PC-3 (cell line): ENCODE measurements around the gene FGF4. TPM values are rescaled to one million over a fixed set of nuclear protein-coding genes. Genes with fewer than 3 reads are reported as not detected.

Experiments used
- ATAC-seq: fragments of 200-7000 bp; cut with Tn5 transposase; 2 replicates; pipeline ENCODE4 v1.9.1; 2020; ENCODE audit warnings: mild to moderate bottlenecking, moderate library complexity
- BruUV-seq: library from RNA; stranded (reverse); fragments of 400-500 nt; replicated peaks from 2 replicates; lab custom pipeline; 2021; lab: Mats Ljungman, UMichigan
- CTCF ChIA-PET: fragments of 300-600 bp; sonication (Branson Sonifier 250); formaldehyde crosslinking; loops from one replicate; lab custom pipeline; 2022; ENCODE audit warnings: antibody characterized with exemption; lab: Charles Lee
- POLR2A ChIA-PET: fragments of 300-600 bp; sonication (Branson Sonifier 250); formaldehyde crosslinking; loops from one replicate; lab custom pipeline; 2022; ENCODE audit warnings: antibody characterized with exemption; ENCODE audit not compliant: unreplicated experiment; lab: Charles Lee
- DNase-seq: peaks from one replicate; pipeline ENCODE4 v3.0.0-alpha.2; 2015
- H2AFZ ChIP-seq: fragments of 300-600 bp; sonication (generic); 2 replicates; pipeline ENCODE4 v1.6.0; 2016; ENCODE audit warnings: antibody characterized with exemption, low read length
- H3F3A ChIP-seq: fragments of 300-600 bp; sonication (generic); one replicate; pipeline ENCODE4 v1.6.0; 2017; ENCODE audit warnings: antibody characterized with exemption, low read length, control low read depth, mild to moderate bottlenecking; ENCODE audit not compliant: unreplicated experiment
- H3K27ac ChIP-seq: fragments of 300-600 bp; sonication (generic); 2 replicates; pipeline ENCODE4 v1.5.1; 2016; ENCODE audit warnings: mild to moderate bottlenecking, low read length
- H3K27me3 ChIP-seq: fragments of 300-600 bp; sonication (generic); 2 replicates; pipeline ENCODE4 v1.6.1; 2016; ENCODE audit warnings: low read length, mixed read lengths
- H3K36me3 ChIP-seq: fragments of 300-600 bp; sonication (generic); 2 replicates; pipeline ENCODE4 v1.6.1; 2016; ENCODE audit warnings: low read depth, mixed run types, low read length, mixed read lengths
- H3K4me1 ChIP-seq: fragments of 300-600 bp; sonication (generic); 2 replicates; pipeline ENCODE4 v1.5.1; 2016; ENCODE audit warnings: low read length; ENCODE audit not compliant: insufficient read depth
- H3K4me2 ChIP-seq: fragments of 300-600 bp; sonication (generic); 2 replicates; pipeline ENCODE4 v1.6.0; 2016; ENCODE audit warnings: low read length
- H3K4me3 ChIP-seq: fragments of 300-600 bp; sonication (generic); 2 replicates; pipeline ENCODE4 v1.5.1; 2016; ENCODE audit warnings: mild to moderate bottlenecking, low read length, mixed read lengths
- H3K79me2 ChIP-seq: fragments of 300-600 bp; sonication (generic); 2 replicates; pipeline ENCODE4 v1.6.1; 2017; ENCODE audit warnings: low read length, mixed read lengths
- H3K9ac ChIP-seq: fragments of 300-600 bp; sonication (generic); 2 replicates; pipeline ENCODE4 v1.6.0; 2016; ENCODE audit warnings: mild to moderate bottlenecking, low read length
- H3K9me2 ChIP-seq: fragments of 300-600 bp; sonication (generic); replicated peaks from 2 replicates; pipeline ENCODE4 v1.6.1; 2016; ENCODE audit warnings: mixed run types, low read length, mixed read lengths
- H3K9me3 ChIP-seq: fragments of 300-600 bp; sonication (generic); 2 replicates; pipeline ENCODE4 v1.6.1; 2016; ENCODE audit warnings: low read length, mixed read lengths
- H4K20me1 ChIP-seq: fragments of 300-600 bp; sonication (generic); 2 replicates; pipeline ENCODE4 v1.6.1; 2016; ENCODE audit warnings: low read length, mixed read lengths
- EZH2 ChIP-seq: fragments of 300-600 bp; sonication (generic); IDR thresholded peaks from one replicate; pipeline ENCODE4 v1.6.1; 2017; ENCODE audit warnings: antibody characterized with exemption, mild to moderate bottlenecking, low read length; ENCODE audit not compliant: unreplicated experiment
- EZH2phosphoT487 ChIP-seq: fragments of 300-600 bp; sonication (generic); IDR thresholded peaks from 2 replicates; pipeline ENCODE4 v1.6.1; 2018; ENCODE audit warnings: mild to moderate bottlenecking, antibody characterized with exemption, low read length, borderline replicate concordance
- intact Hi-C: fragments of 100-400 bp; cut with micrococcal nuclease; formaldehyde crosslinking; loops from 2 replicates; pipeline ENCODE4 v1.9.0; 2023
- total RNA-seq: library from RNA; depleted of rRNA; stranded (reverse); fragments of >200 nt; gene quantifications from 2 replicates; pipeline ENCODE4 v1.2.3, GENCODE V29; 2014
- TF ChIP-seq, protein P1 (sequence below): fragments of 300-600 bp; sonication (generic); conservative IDR thresholded peaks from 2 replicates; pipeline ENCODE4 v1.5.1; 2017; ENCODE audit warnings: antibody characterized with exemption, low read depth, mild to moderate bottlenecking, low read length

Gene FGF4
- total RNA-seq, 1 experiment from 2014 or later = not detected

DNA sequence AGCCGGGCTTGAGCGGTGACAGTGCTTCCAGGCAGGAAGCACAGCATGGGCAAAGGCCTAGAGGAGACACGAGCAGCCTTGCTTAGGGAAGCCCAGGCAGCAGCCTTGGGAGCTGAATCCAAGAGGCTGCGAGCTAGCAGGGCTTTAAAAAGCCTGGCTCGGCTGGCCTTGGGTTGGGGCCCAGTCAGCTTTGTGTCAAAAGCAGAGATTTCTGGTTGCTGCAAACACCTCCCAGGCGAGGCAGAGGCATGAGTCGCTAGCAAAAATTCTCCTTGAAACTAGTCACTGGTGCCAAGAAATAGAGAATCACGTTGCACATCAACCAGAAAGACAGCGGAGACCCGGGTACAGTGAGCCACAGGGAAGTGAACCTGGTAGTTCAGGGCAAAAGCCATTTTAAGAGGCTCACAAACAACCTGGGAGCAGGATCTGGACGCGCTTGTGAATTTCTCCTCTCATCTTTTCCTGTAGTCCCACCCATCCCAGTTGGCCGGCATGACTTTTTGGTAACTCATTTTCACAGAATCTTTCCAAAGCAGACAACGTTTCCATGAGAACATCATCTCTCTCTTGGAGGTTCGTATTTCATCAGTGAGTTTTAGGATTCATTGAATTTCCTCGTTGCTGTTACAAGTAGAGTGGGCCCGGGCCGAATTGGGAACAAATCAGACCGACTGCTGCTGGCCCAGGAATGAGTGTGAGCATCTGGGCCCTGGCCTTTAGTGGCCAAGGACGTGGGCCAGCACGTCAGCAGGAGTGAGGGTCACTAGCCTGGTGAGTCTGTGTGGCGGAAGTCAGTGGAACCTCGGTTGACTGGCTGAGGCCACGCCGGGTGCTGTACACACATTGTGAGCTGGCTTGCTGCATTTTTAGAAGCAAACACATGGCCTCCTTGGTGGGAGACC is 16.4 kb upstream of the FGF4 start:
- ChIA-PET POLR2A (interaction anchor here (0.7 kb wide), 1 partner anchor 291 kb away, joined by 3 read pairs; no protein-coding TSS in a partner anchor), CTCF (no interaction called here)
- H3K9me2 ChIP-seq = no peaks in the 10 kb centered on the region
- H4K20me1 ChIP-seq = no peaks in the 10 kb centered on the region
- peak overlapping the region; percentile 53 for H3K4me2 ChIP-seq
- H3K36me3 ChIP-seq = no peaks in the 10 kb centered on the region
- H3K27ac ChIP-seq = peak overlapping the region; percentile 66
- no peaks in the 10 kb centered on the region for H3K79me2 ChIP-seq
- intact Hi-C loops = no loop called here
- no peak for TF ChIP-seq EZH2
- no peak for TF ChIP-seq EZH2phosphoT487
- TF ChIP-seq, protein P1, sequence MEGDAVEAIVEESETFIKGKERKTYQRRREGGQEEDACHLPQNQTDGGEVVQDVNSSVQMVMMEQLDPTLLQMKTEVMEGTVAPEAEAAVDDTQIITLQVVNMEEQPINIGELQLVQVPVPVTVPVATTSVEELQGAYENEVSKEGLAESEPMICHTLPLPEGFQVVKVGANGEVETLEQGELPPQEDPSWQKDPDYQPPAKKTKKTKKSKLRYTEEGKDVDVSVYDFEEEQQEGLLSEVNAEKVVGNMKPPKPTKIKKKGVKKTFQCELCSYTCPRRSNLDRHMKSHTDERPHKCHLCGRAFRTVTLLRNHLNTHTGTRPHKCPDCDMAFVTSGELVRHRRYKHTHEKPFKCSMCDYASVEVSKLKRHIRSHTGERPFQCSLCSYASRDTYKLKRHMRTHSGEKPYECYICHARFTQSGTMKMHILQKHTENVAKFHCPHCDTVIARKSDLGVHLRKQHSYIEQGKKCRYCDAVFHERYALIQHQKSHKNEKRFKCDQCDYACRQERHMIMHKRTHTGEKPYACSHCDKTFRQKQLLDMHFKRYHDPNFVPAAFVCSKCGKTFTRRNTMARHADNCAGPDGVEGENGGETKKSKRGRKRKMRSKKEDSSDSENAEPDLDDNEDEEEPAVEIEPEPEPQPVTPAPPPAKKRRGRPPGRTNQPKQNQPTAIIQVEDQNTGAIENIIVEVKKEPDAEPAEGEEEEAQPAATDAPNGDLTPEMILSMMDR = no peak
- ATAC-seq = peak; percentile 85
- H3K9me3 ChIP-seq = no peaks in the 10 kb centered on the region
- H3K4me3 ChIP-seq = no peak overlapping the region
- no TSS peak for BruUV-seq
- H3K9ac ChIP-seq = no peak overlapping the region
- no peaks in the 10 kb centered on the region for H3K27me3 ChIP-seq
- peak; percentile 89 for DNase-seq
- no peaks in the 10 kb centered on the region for H3F3A ChIP-seq
- peaks cover 23% of the 10 kb centered on the region for H3K4me1 ChIP-seq
- H2AFZ ChIP-seq = peak overlapping the region; percentile 33; the same call in 1 of the 2 replicates

DNA sequence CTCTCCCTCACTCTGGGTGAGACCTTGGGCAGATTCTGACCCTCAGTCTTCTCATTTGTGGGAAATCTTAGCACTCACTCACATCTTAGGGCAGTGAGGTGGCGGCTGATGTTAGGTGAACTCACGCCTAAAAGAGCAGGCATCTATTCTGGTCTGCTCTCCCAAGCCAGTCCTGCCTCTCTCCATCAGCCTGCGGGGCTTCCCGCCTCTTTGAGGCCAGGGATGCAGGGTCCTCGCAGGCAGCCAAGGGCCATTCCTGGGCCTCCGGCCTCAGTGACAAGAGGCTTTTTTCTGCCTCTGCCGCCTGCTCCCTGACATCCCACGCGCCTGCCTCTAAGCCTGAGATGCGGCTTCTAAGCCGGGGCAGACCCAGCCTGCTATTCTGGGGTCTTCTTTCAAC is 13.8 kb upstream of the FGF4 start:
- H3K4me2 ChIP-seq = no peak overlapping the region
- no peaks in the 10 kb centered on the region for H3K36me3 ChIP-seq
- no peaks in the 10 kb centered on the region for H3F3A ChIP-seq
- intact Hi-C loops = no loop called here
- no peaks in the 10 kb centered on the region for H4K20me1 ChIP-seq
- no peak overlapping the region for H3K27ac ChIP-seq
- peaks cover 23% of the 10 kb centered on the region for H3K4me1 ChIP-seq
- H3K9me3 ChIP-seq = no peaks in the 10 kb centered on the region
- no peak overlapping the region for H2AFZ ChIP-seq
- H3K9ac ChIP-seq = no peak overlapping the region
- no peaks in the 10 kb centered on the region for H3K27me3 ChIP-seq
- CTCF ChIA-PET = no interaction called here
- POLR2A ChIA-PET = no interaction called here
- H3K9me2 ChIP-seq = no peaks in the 10 kb centered on the region
- no peaks in the 10 kb centered on the region for H3K79me2 ChIP-seq
- BruUV-seq = no TSS peak
- ATAC-seq = no peak
- TF ChIP-seq, protein P1 = no peak
- TF ChIP-seq EZH2phosphoT487 = no peak
- TF ChIP-seq EZH2 = no peak
- H3K4me3 ChIP-seq = no peak overlapping the region
- DNase-seq = no peak

DNA sequence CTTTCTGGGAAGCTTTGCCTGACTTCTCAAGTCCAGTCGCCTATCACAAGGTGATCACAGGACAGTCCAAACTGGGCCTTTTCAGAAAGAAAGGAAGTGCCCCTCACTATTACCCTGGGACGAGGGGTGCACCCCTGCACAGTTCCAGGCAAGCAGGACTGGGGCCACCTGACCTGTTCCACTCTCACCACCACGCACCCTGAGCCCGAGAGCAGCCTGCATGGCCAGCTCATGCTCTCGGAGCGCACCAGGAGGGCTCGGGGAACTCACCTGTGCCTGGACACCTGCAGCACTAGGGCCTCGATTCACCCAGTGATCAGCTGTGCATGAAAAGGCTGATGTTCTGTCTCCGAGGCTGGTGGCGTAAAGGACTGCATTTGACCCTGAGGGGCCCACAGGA is 12.8 kb upstream of the FGF4 start:
- no TSS peak for BruUV-seq
- Histone ChIP-seq H3K9me2 (no peaks in the 10 kb centered on the region), H3F3A (no peaks in the 10 kb centered on the region), H3K27ac (no peak overlapping the region), H3K4me1 (peaks cover 17% of the 10 kb centered on the region), H3K4me2 (no peak overlapping the region), H3K9me3 (no peaks in the 10 kb centered on the region), H3K27me3 (no peaks in the 10 kb centered on the region), H3K9ac (no peak overlapping the region), H3K36me3 (no peaks in the 10 kb centered on the region), H3K4me3 (no peak overlapping the region), H4K20me1 (no peaks in the 10 kb centered on the region), H3K79me2 (no peaks in the 10 kb centered on the region), H2AFZ (no peak overlapping the region)
- CTCF ChIA-PET = no interaction called here
- TF ChIP-seq EZH2 (no peak), EZH2phosphoT487 (no peak)
- TF ChIP-seq, protein P1 = no peak
- ATAC-seq (no peak), DNase-seq (no peak)
- POLR2A ChIA-PET = no interaction called here
- intact Hi-C loops = no loop called here
